Mucosa of descending colon (tissue), 3 donors: ENCODE results near the gene FBXW4. TPM values are rescaled to one million over a fixed set of nuclear protein-coding genes. Genes with fewer than 3 reads are reported as not detected.

Experiments
- ATAC-seq: fragments of 200-7000 bp; cut with Tn5 transposase; one replicate; pipeline ENCODE4 v1.9.1; 2020; ENCODE audit warnings: mild to moderate bottlenecking, moderate library complexity
- DNase-seq, 3 donors: peaks; one replicate each; pipeline ENCODE4 v3.0.0-alpha.2; 2020
- H3K36me3 ChIP-seq: fragments of 200-600 bp; one replicate; pipeline ENCODE4 v1.8.0; 2021; ENCODE audit warnings: low read depth, mild to moderate bottlenecking
- H3K4me1 ChIP-seq: fragments of 200-600 bp; one replicate; pipeline ENCODE4 v1.8.0; 2021; ENCODE audit warnings: low read depth, mild to moderate bottlenecking
- H3K4me3 ChIP-seq: fragments of 200-600 bp; one replicate; pipeline ENCODE4 v1.8.0; 2021; ENCODE audit warnings: mild to moderate bottlenecking
- H3K9me3 ChIP-seq: fragments of 200-600 bp; one replicate; pipeline ENCODE4 v1.8.0; 2021; ENCODE audit warnings: mild to moderate bottlenecking
- CTCF ChIP-seq: fragments of 200-600 bp; IDR thresholded peaks from one replicate; pipeline ENCODE4 v1.8.0; 2022; ENCODE audit warnings: antibody characterized with exemption, mild to moderate bottlenecking
- intact Hi-C, 2 donors: fragments of 100-400 bp; cut with DNase I in 1 of 2; cut with micrococcal nuclease in 1 of 2; formaldehyde crosslinking; loops; one replicate each; pipeline versions ENCODE4 v1.11.0 to v1.11.1; 2022; cut with DNase I, micrococcal nuclease
- total RNA-seq, 3 donors: library from RNA; stranded (reverse); fragmentation: NEBNext Ultra II Directional in 2 of 3; extraction: Animal tissue kit (Norgen Biotek cat#: 25700) in 2 of 3; gene quantifications; one replicate each; pipeline versions ENCODE4 v1.2.1 to v1.2.4, GENCODE V29; 2021 to 2023
- donor health status: DM: no; HTN: no; CAD: no; lungs with moderate emphysema.
- donor health status: DM: no; HTN: no; CAD: no.
- donor health status: DM: no; HTN: yes; CAD: no.

Gene FBXW4
- total RNA-seq, 3 donors from 2014 or later, result 57.3 to 126 (median 73.3) TPM

GRCh38 chr10:101720606-101721230 is 25.7 kb upstream of the FBXW4 start:
- intact Hi-C loops, result no loop called here
- no peaks in the 10 kb centered on the region for H3K9me3 ChIP-seq
- H3K36me3 ChIP-seq, result no peaks in the 10 kb centered on the region
- ATAC-seq, result no peak
- H3K4me3 ChIP-seq, result no peak overlapping the region
- no peaks in the 10 kb centered on the region for H3K4me1 ChIP-seq
- TF ChIP-seq CTCF, result no peak
- DNase-seq, result no peak

GRCh38 chr10:101718690-101719275 is 23.8 kb upstream of the FBXW4 start:
- TF ChIP-seq CTCF, result no peak

GRCh38 chr10:101716891-101717659 is 22.1 kb upstream of the FBXW4 start:
- ATAC-seq (peak; percentile 73), DNase-seq (no peak)
- intact Hi-C loops, result no loop called here
- TF ChIP-seq CTCF, result no peak
- no peaks in the 10 kb centered on the region for H3K4me1 ChIP-seq
- H3K9me3 ChIP-seq, result no peaks in the 10 kb centered on the region
- H3K36me3 ChIP-seq, result no peaks in the 10 kb centered on the region
- no peak overlapping the region for H3K4me3 ChIP-seq

More at GRCh38 chr10:101718690-101719275, 23.8 kb upstream of the FBXW4 start:
- Histone ChIP-seq H3K4me1 (no peaks in the 10 kb centered on the region), H3K9me3 (no peaks in the 10 kb centered on the region), H3K36me3 (no peaks in the 10 kb centered on the region), H3K4me3 (no peak overlapping the region)
- intact Hi-C loops, result no loop called here
- DNase-seq, result no peak
- no peak for ATAC-seq

- H3K4me3 ChIP-seq, result no peak overlapping the region
- no peak for TF ChIP-seq CTCF
- no peaks in the 10 kb centered on the region for H3K36me3 ChIP-seq
- no peaks in the 10 kb centered on the region for H3K4me1 ChIP-seq
- intact Hi-C loops, result no loop called here
- DNase-seq, result no peak
- no peak for ATAC-seq
- no peaks in the 10 kb centered on the region for H3K9me3 ChIP-seq
Observed at GRCh38 chr10:101712997-101713396, 18.0 kb upstream of the FBXW4 start.

GRCh38 chr10:101710793-101711192 is 15.8 kb upstream of the FBXW4 start:
- H3K9me3 ChIP-seq, result no peaks in the 10 kb centered on the region
- DNase-seq, result no peak
- TF ChIP-seq CTCF, result no peak
- no peak for ATAC-seq
- H3K36me3 ChIP-seq, result no peaks in the 10 kb centered on the region
- H3K4me1 ChIP-seq, result no peaks in the 10 kb centered on the region
- no peak overlapping the region for H3K4me3 ChIP-seq
- intact Hi-C loops, result no loop called here
